H1 (cell line): ENCODE data around the gene GLI1. TPM values are rescaled to one million over a fixed set of nuclear protein-coding genes. Genes with fewer than 3 reads are reported as not detected.

Experiments
- CTCF ChIA-PET: fragments of 300-600 bp; sonication (Branson Sonifier 250); formaldehyde crosslinking; loops from one replicate; lab custom pipeline; 2021; ENCODE audit not compliant: partially characterized antibody; lab: Charles Lee
- POLR2A ChIA-PET: fragments of 300-600 bp; sonication (Branson Sonifier 250); formaldehyde crosslinking; loops from one replicate; lab custom pipeline; 2021; ENCODE audit warnings: inconsistent platforms; ENCODE audit not compliant: partially characterized antibody; lab: Charles Lee
- DNase-seq, 2 experiments: peaks; one replicate each; pipeline versions ENCODE4 v3.0.0 to v3.0.0-alpha.2; 2010 to 2022; ENCODE audit warnings: low spot score in 2 of 2, low read depth in 1 of 2, mixed read lengths in 1 of 2
- FAIRE-seq: peaks from 2 replicates; lab custom pipeline; 2011; peaks lifted over from hg19 to GRCh38; lab: Jason Lieb, UNC
- H2AFZ ChIP-seq: 2 replicates; pipeline ENCODE4 v1.8.1; 2012; ENCODE audit warnings: low read length, inconsistent platforms
- H2AK5ac ChIP-seq: 2 replicates; pipeline ENCODE4 v1.6.1; 2013; ENCODE audit warnings: low read depth, low read length
- H2BK120ac ChIP-seq: replicated peaks from 2 replicates; pipeline ENCODE3; 2013; ENCODE audit warnings: low read depth, low read length, inconsistent platforms
- H2BK12ac ChIP-seq: 2 replicates; pipeline ENCODE4 v1.6.1; 2013; ENCODE audit warnings: low read depth, low read length
- H2BK15ac ChIP-seq: 2 replicates; pipeline ENCODE4 v1.6.1; 2013; ENCODE audit warnings: low read length
- H2BK20ac ChIP-seq: 2 replicates; pipeline ENCODE4 v1.6.1; 2013; ENCODE audit warnings: low read length
- H2BK5ac ChIP-seq: 2 replicates; pipeline ENCODE4 v1.6.1; 2013; ENCODE audit warnings: low read depth, low read length
- H3K14ac ChIP-seq: 2 replicates; pipeline ENCODE4 v1.6.1; 2013; ENCODE audit warnings: inconsistent platforms; ENCODE audit not compliant: insufficient read length
- H3K18ac ChIP-seq: 2 replicates; pipeline ENCODE4 v1.6.1; 2013; ENCODE audit warnings: low read length; ENCODE audit errors: extremely low read depth
- H3K23ac ChIP-seq: 2 replicates; pipeline ENCODE4 v1.6.1; 2013; ENCODE audit warnings: inconsistent platforms; ENCODE audit not compliant: insufficient read length
- H3K23me2 ChIP-seq: 2 replicates; pipeline ENCODE4 v1.6.1; 2013; ENCODE audit warnings: low read depth, low read length
- H3K27ac ChIP-seq: 2 replicates; pipeline ENCODE4 v1.6.1; 2011; ENCODE audit warnings: low read depth, low read length, inconsistent platforms
- H3K27me3 ChIP-seq, 4 experiments: replicated peaks in 1 of 4; 1 replicate in 1 of 4; 2 replicates in 3 of 4; pipeline versions ENCODE4 v1.6.1 to v1.8.1; 2011 to 2013; ENCODE audit warnings: low read length in 3 of 4, mild to moderate bottlenecking in 3 of 4, inconsistent platforms in 2 of 4, mixed read lengths in 2 of 4, moderate library complexity in 1 of 4; ENCODE audit not compliant: control insufficient read depth in 3 of 4, insufficient read depth in 3 of 4; ENCODE audit errors: extremely low read depth in 1 of 4
- H3K36me3 ChIP-seq, 4 experiments: 2 replicates each; pipeline versions ENCODE4 v1.6.1 to v1.8.1; 2011 to 2013; ENCODE audit warnings: mild to moderate bottlenecking in 4 of 4, low read length in 3 of 4, moderate library complexity in 2 of 4, control low read depth in 1 of 4, inconsistent platforms in 1 of 4; ENCODE audit not compliant: insufficient read depth in 4 of 4, control insufficient read depth in 2 of 4
- H3K4ac ChIP-seq: replicated peaks from 2 replicates; pipeline ENCODE3; 2013; ENCODE audit warnings: low read length, low read depth, mixed read lengths, inconsistent platforms; ENCODE audit not compliant: insufficient read length
- H3K4me1 ChIP-seq, 4 experiments: replicated peaks in 1 of 4; 1 replicate in 1 of 4; 2 replicates in 3 of 4; pipeline versions ENCODE4 v1.6.1 to v1.8.1; 2011 to 2013; ENCODE audit warnings: low read length in 3 of 4, inconsistent platforms in 2 of 4, mixed read lengths in 1 of 4; ENCODE audit not compliant: insufficient read depth in 4 of 4, control insufficient read depth in 3 of 4
- H3K4me2 ChIP-seq, 2 experiments: 2 replicates each; pipeline versions ENCODE4 v1.6.1 to v1.8.1; 2011 to 2013; ENCODE audit warnings: low read depth in 2 of 2, low read length in 2 of 2, control low read depth in 1 of 2, inconsistent platforms in 1 of 2, mild to moderate bottlenecking in 1 of 2; ENCODE audit not compliant: insufficient read depth in 1 of 2
- H3K4me3 ChIP-seq, 4 experiments: fragments of 200-600, 300-600 bp in 1 of 4; sonication (generic), shearing (Covaris generic), sonication (Bioruptor Twin) in 1 of 4; 2 replicates each; pipeline versions ENCODE4 v1.5.1 to v1.8.1; 2011 to 2016; ENCODE audit warnings: low read length in 4 of 4, low read depth in 3 of 4, control low read depth in 2 of 4, inconsistent platforms in 2 of 4, mild to moderate bottlenecking in 2 of 4, mixed read lengths in 1 of 4, moderate library complexity in 1 of 4; ENCODE audit not compliant: insufficient read depth in 2 of 4; ENCODE audit errors: extremely low read depth in 1 of 4
- H3K56ac ChIP-seq: replicated peaks from 2 replicates; pipeline ENCODE3; 2013; ENCODE audit warnings: low read depth, mild to moderate bottlenecking, mixed read lengths, low read length, inconsistent platforms; ENCODE audit not compliant: insufficient read length
- H3K79me1 ChIP-seq: 2 replicates; pipeline ENCODE4 v1.6.1; 2013; ENCODE audit warnings: low read depth, low read length, control low read depth
- H3K79me2 ChIP-seq, 2 experiments: 2 replicates each; pipeline versions ENCODE4 v1.6.1 to v1.8.1; 2012 to 2013; ENCODE audit warnings: low read length in 2 of 2, mild to moderate bottlenecking in 2 of 2, inconsistent platforms in 1 of 2; ENCODE audit not compliant: insufficient read depth in 2 of 2, control insufficient read depth in 1 of 2
- H3K9ac ChIP-seq, 4 experiments: replicated peaks in 1 of 4; 1 replicate in 1 of 4; 2 replicates in 3 of 4; pipeline versions ENCODE4 v1.6.1 to v1.8.1; 2011 to 2013; ENCODE audit warnings: low read depth in 3 of 4, low read length in 3 of 4, control low read depth in 2 of 4, mild to moderate bottlenecking in 2 of 4, moderate library complexity in 2 of 4, inconsistent platforms in 1 of 4; ENCODE audit errors: extremely low read depth in 1 of 4
- H3K9me3 ChIP-seq, 2 experiments: 2 replicates each; pipeline versions ENCODE4 v1.6.1 to v1.8.1; 2012 to 2013; ENCODE audit warnings: mild to moderate bottlenecking in 2 of 2, moderate library complexity in 2 of 2, control low read depth in 1 of 2, inconsistent platforms in 1 of 2, low read depth in 1 of 2, low read length in 1 of 2, mixed read lengths in 1 of 2; ENCODE audit not compliant: insufficient read depth in 2 of 2
- H4K20me1 ChIP-seq, 2 experiments: replicated peaks in 1 of 2; 2 replicates each; pipeline versions ENCODE3 to v1.8.1; 2011 to 2013; ENCODE audit warnings: inconsistent platforms in 2 of 2, low read length in 2 of 2, mild to moderate bottlenecking in 1 of 2; ENCODE audit not compliant: insufficient read depth in 2 of 2, control insufficient read depth in 1 of 2
- H4K5ac ChIP-seq: 2 replicates; pipeline ENCODE4 v1.6.1; 2013; ENCODE audit warnings: low read length, low read depth, mixed read lengths, inconsistent platforms; ENCODE audit not compliant: insufficient read length
- H4K8ac ChIP-seq: 2 replicates; pipeline ENCODE4 v1.8.0; 2013; ENCODE audit warnings: mild to moderate bottlenecking, moderate library complexity, low read length, inconsistent platforms; ENCODE audit not compliant: insufficient read depth; ENCODE audit errors: extremely low read depth
- H4K91ac ChIP-seq: replicated peaks from 2 replicates; pipeline ENCODE3; 2013; ENCODE audit warnings: low read length, mixed read lengths, inconsistent platforms; ENCODE audit not compliant: insufficient read length
- POU5F1 ChIP-seq: IDR thresholded peaks from 2 replicates; pipeline ENCODE4 v1.6.1; 2011; ENCODE audit warnings: low read depth, mild to moderate bottlenecking, low read length, moderate library complexity
- SP1 ChIP-seq: IDR thresholded peaks from 2 replicates; pipeline ENCODE4 v1.6.1; 2011; ENCODE audit warnings: low read depth, low read length
- WGBS, 2 experiments: shearing (Covaris generic) in 1 of 2; methylation state at CpG; one replicate each; pipeline versions ENCODE4 v1.1.6 to v1.1.7; 2013 to 2015; ENCODE audit warnings: low lambda C conversion rate in 2 of 2, mixed read lengths in 2 of 2, inconsistent platforms in 1 of 2, low coverage in 1 of 2, missing lambda C conversion rate in 1 of 2; ENCODE audit not compliant: insufficient replicate concordance in 2 of 2, insufficient coverage in 1 of 2, insufficient read length in 1 of 2; ENCODE audit errors: extremely low coverage in 1 of 2, missing lambda C conversion rate in 1 of 2; 5-methylcytosine and 5-hydroxymethylcytosine counted together
- polyA plus RNA-seq, 7 experiments: library from polyadenylated mRNA; depleted of rRNA in 3 of 7; stranded (reverse) in 5 of 7; unstranded in 2 of 7; fragments of >200 nt in 5 of 7; fragments of 200-250 nt in 2 of 7; gene quantifications; 1 replicate in 5 of 7; 2 replicates in 1 of 7; 4 replicates in 1 of 7; pipeline versions ENCODE4 v1.2.1 to v1.2.3, GENCODE V29; 2011 to 2013; ENCODE audit warnings: missing spikeins in 2 of 7, mixed read lengths in 2 of 7
- total RNA-seq: library from RNA; stranded (reverse); fragmentation: NEBNext Ultra II Directional; extraction: Animal tissue kit (Norgen Biotek cat#: 25700); gene quantifications from 2 replicates; pipeline ENCODE4 v1.2.1, GENCODE V29; 2021

GLI1 gene
- total and polyA plus RNA-seq, 2 of the 8 experiments (the other 6 are each of a cell fraction or from before 2014, with no cell fraction given) = 23.5 to 25.3 TPM

DNA sequence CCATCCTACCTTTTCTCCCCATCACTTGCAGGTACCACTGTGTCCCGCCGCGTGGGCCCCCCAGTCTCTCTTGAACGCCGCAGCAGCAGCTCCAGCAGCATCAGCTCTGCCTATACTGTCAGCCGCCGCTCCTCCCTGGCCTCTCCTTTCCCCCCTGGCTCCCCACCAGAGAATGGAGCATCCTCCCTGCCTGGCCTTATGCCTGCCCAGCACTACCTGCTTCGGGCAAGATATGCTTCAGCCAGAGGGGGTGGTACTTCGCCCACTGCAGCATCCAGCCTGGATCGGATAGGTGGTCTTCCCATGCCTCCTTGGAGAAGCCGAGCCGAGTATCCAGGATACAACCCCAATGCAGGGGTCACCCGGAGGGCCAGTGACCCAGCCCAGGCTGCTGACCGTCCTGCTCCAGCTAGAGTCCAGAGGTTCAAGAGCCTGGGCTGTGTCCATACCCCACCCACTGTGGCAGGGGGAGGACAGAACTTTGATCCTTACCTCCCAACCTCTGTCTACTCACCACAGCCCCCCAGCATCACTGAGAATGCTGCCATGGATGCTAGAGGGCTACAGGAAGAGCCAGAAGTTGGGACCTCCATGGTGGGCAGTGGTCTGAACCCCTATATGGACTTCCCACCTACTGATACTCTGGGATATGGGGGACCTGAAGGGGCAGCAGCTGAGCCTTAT lies 10.8 kb downstream of the GLI1 start:
- Histone ChIP-seq H4K8ac (no peak overlapping the region), H3K79me2 (no peaks in the 10 kb centered on the region), H3K4me1 (peaks cover 0 to 7% (median 2%) of the 10 kb centered on the region in 4 experiments; a peak in 5 of 7 replicates), H2BK20ac (no peak overlapping the region), H4K91ac (no peak overlapping the region), H3K4ac (no peak overlapping the region), H3K4me2 (no peak overlapping the region), H3K9me3 (no peaks in the 10 kb centered on the region), H2BK12ac (no peak overlapping the region), H2AK5ac (no peak overlapping the region), H3K14ac (no peak overlapping the region), H3K4me3 (no peak overlapping the region), H3K36me3 (peaks cover 0 to 11% (median 4%) of the 10 kb centered on the region in 4 experiments; a peak in 4 of 8 replicates), H3K18ac (no peak overlapping the region), H3K23me2 (peaks cover under 1% of the 10 kb centered on the region; the same call in 1 of the 2 replicates), H2AFZ (no peak overlapping the region), H2BK15ac (no peak overlapping the region), H3K27ac (no peak overlapping the region), H3K23ac (no peak overlapping the region), H4K20me1 (peaks cover 0 to 6% of the 10 kb centered on the region in 2 experiments), H3K9ac (no peak overlapping the region), H2BK5ac (no peak overlapping the region), H3K27me3 (peaks cover 13 to 28% (median 23%) of the 10 kb centered on the region in 4 experiments), H3K56ac (no peak overlapping the region), H2BK120ac (no peak overlapping the region), H3K79me1 (no peaks in the 10 kb centered on the region), H4K5ac (no peak overlapping the region)
- 93% methylated on average over 14 of the region's 14 CpGs; no CpG with 5 or more reads in 1 of the 2 experiments for WGBS, 2 experiments
- no peak for DNase-seq
- ChIA-PET CTCF (interaction anchor here (0.6 to 25.1 kb wide), 5 partner anchors 10 to 452 kb away, joined by 3 to 441 read pairs (median 5); partner anchors contain the start of genes ARHGAP9, GLI1 and INHBE), POLR2A (no interaction called here)
- TF ChIP-seq POU5F1 = no peak
- no peak for TF ChIP-seq SP1
- no peak for FAIRE-seq
